Measurements from ENCODE around the gene BUD13. TPM values are rescaled to one million over a fixed set of nuclear protein-coding genes. Genes with fewer than 3 reads are reported as not detected.

BUD13 gene
- total RNA-seq, 2 donors from 2014 or later, result 22.3 to 29.1 TPM

- Mint-ChIP-seq H3K4me3 (no peak overlapping the region), H3K9me3 (no peaks in the 10 kb centered on the region), H3K4me1 (peaks cover 2% of the 10 kb centered on the region), H3K27me3 (ENCODE audit: insufficient read depth) (peaks cover 3% of the 10 kb centered on the region), H3K27ac (no peak overlapping the region), H3K36me3 (ENCODE audit: low read depth) (no peaks in the 10 kb centered on the region)
- H3K4me3 ChIP-seq (ENCODE audit: low read length), result no peak overlapping the region
- H3K4me1 ChIP-seq (ENCODE audit: control insufficient read depth, insufficient read depth, low read length), result no peaks in the 10 kb centered on the region
- no peak for DNase-seq
- no peak for TF ChIP-seq CTCF (conservative IDR thresholded peaks at IDR 0.05)
- H3K36me3 ChIP-seq (ENCODE audit: control insufficient read depth, insufficient read depth, low read length), result no peaks in the 10 kb centered on the region
- H3K27ac ChIP-seq (ENCODE audit: low read depth, low read length), result no peak overlapping the region
- WGBS, 2 experiments (ENCODE audit: insufficient coverage in 1 of 2, insufficient read length in 1 of 2), result 90 to 95% methylated on average over 2 to 5 of the region's 5 CpGs
- no peaks in the 10 kb centered on the region for H3K27me3 ChIP-seq (ENCODE audit: control insufficient read depth, insufficient read depth, low read length, poor library complexity, severe bottlenecking)
- no peak overlapping the region for H3K9ac ChIP-seq (ENCODE audit: extremely low read depth, low read length, poor library complexity, severe bottlenecking)
- no peaks in the 10 kb centered on the region for H3K9me3 ChIP-seq (ENCODE audit: control insufficient read depth, low read length)
These were observed 25.0 kb upstream of the BUD13 start for GRCh38 chr11:116797816-116798215.

- peaks cover 5% of the 10 kb centered on the region for H3K4me1 Mint-ChIP-seq
- H3K9ac ChIP-seq (ENCODE audit: extremely low read depth, low read length, poor library complexity, severe bottlenecking), result no peak overlapping the region
- H3K27ac Mint-ChIP-seq, result no peak overlapping the region
- TF ChIP-seq CTCF (conservative IDR thresholded peaks at IDR 0.05), result no peak
- no peaks in the 10 kb centered on the region for H3K27me3 ChIP-seq (ENCODE audit: control insufficient read depth, insufficient read depth, low read length, poor library complexity, severe bottlenecking)
- no peaks in the 10 kb centered on the region for H3K9me3 Mint-ChIP-seq
- no peak overlapping the region for H3K27ac ChIP-seq (ENCODE audit: low read depth, low read length)
- H3K36me3 ChIP-seq (ENCODE audit: control insufficient read depth, insufficient read depth, low read length), result no peaks in the 10 kb centered on the region
- 100% methylated on average over 1 of the region's 1 CpG; no CpG with 5 or more reads in 1 of the 2 experiments for WGBS, 2 experiments (ENCODE audit: insufficient coverage in 1 of 2, insufficient read length in 1 of 2)
- H3K4me1 ChIP-seq (ENCODE audit: control insufficient read depth, insufficient read depth, low read length), result no peaks in the 10 kb centered on the region
- no peak for DNase-seq
- H3K4me3 Mint-ChIP-seq, result no peak overlapping the region
- H3K9me3 ChIP-seq (ENCODE audit: control insufficient read depth, low read length), result no peaks in the 10 kb centered on the region
- peaks cover 2% of the 10 kb centered on the region for H3K27me3 Mint-ChIP-seq (ENCODE audit: insufficient read depth)
- H3K36me3 Mint-ChIP-seq (ENCODE audit: low read depth), result no peaks in the 10 kb centered on the region
- H3K4me3 ChIP-seq (ENCODE audit: low read length), result no peak overlapping the region
These were observed 23.8 kb upstream of the BUD13 start for GRCh38 chr11:116796548-116796947.

GRCh38 chr11:116794851-116795250, 22.1 kb upstream of the BUD13 start:
- Mint-ChIP-seq H3K9me3 (no peaks in the 10 kb centered on the region), H3K4me3 (no peak overlapping the region), H3K27me3 (ENCODE audit: insufficient read depth) (peaks cover 13% of the 10 kb centered on the region), H3K27ac (no peak overlapping the region), H3K4me1 (peaks cover 8% of the 10 kb centered on the region), H3K36me3 (ENCODE audit: low read depth) (no peaks in the 10 kb centered on the region)
- Histone ChIP-seq H3K27me3 (ENCODE audit: control insufficient read depth, insufficient read depth, low read length, poor library complexity, severe bottlenecking) (peaks cover 6% of the 10 kb centered on the region), H3K27ac (ENCODE audit: low read depth, low read length) (no peak overlapping the region), H3K4me3 (ENCODE audit: low read length) (no peak overlapping the region), H3K36me3 (ENCODE audit: control insufficient read depth, insufficient read depth, low read length) (no peaks in the 10 kb centered on the region), H3K9ac (ENCODE audit: extremely low read depth, low read length, poor library complexity, severe bottlenecking) (no peak overlapping the region), H3K4me1 (ENCODE audit: control insufficient read depth, insufficient read depth, low read length) (no peaks in the 10 kb centered on the region), H3K9me3 (ENCODE audit: control insufficient read depth, low read length) (no peaks in the 10 kb centered on the region)
- TF ChIP-seq CTCF (conservative IDR thresholded peaks at IDR 0.05), result no peak
- no peak for DNase-seq
- 83 to 87% methylated on average over 2 of the region's 2 CpGs for WGBS, 2 experiments (ENCODE audit: insufficient coverage in 1 of 2, insufficient read length in 1 of 2)
